ENCODE data around the gene IFNL2. TPM values are rescaled to one million over a fixed set of nuclear protein-coding genes. Genes with fewer than 3 reads are reported as not detected.
A peak's percentile ranks its signal among the peaks of the same experiment; 100 is the strongest.

IFNL2 gene
- total RNA-seq, 1 donor from 2014 or later: not detected

GRCh38 chr19:39277598-39277997 is 9.4 kb downstream of the IFNL2 start:
- intact Hi-C loops (cut with micrococcal nuclease): no loop called here
- ATAC-seq (no peak), DNase-seq (no peak)

GRCh38 chr19:39282021-39282420 is 13.8 kb downstream of the IFNL2 start:
- ATAC-seq (no peak), DNase-seq (no peak)
- intact Hi-C loops (cut with micrococcal nuclease): no loop called here

GRCh38 chr19:39284032-39284431 is 15.8 kb downstream of the IFNL2 start:
- DNase-seq (no peak), ATAC-seq (no peak)
- intact Hi-C loops (cut with micrococcal nuclease): no loop called here

- intact Hi-C loops (cut with micrococcal nuclease): no loop called here
- DNase-seq: no peak
- no peak for ATAC-seq
Observed at GRCh38 chr19:39293394-39293793, 25.2 kb downstream of the IFNL2 start.

- ATAC-seq: no peak
- no peak for DNase-seq
- intact Hi-C loops (cut with micrococcal nuclease): no loop called here
Observed at GRCh38 chr19:39296055-39296645, 28.0 kb downstream of the IFNL2 start, which contains the start of gene IFNL1. Gene IFNL1, plus strand, starts transcription at chr19:39296407. Its CDS starts 15 bp downstream, at chr19:39296422.

- DNase-seq (no peak), ATAC-seq (no peak)
- intact Hi-C loops (cut with micrococcal nuclease): no loop called here
Observed at GRCh38 chr19:39296906-39297305, 28.7 kb downstream of the IFNL2 start.

GRCh38 chr19:39297931-39298634 is 29.9 kb downstream of the IFNL2 start:
- intact Hi-C loops (cut with micrococcal nuclease): no loop called here
- no peak for DNase-seq

GRCh38 chr19:39299404-39299803 is 31.2 kb downstream of the IFNL2 start:
- intact Hi-C loops (cut with micrococcal nuclease): no loop called here
- DNase-seq (no peak), ATAC-seq (no peak)

More at GRCh38 chr19:39297931-39298634, 29.9 kb downstream of the IFNL2 start:
- peak; percentile 31 for ATAC-seq

GRCh38 chr19:39299832-39300231 is 31.6 kb downstream of the IFNL2 start:
- ATAC-seq: no peak
- intact Hi-C loops (cut with micrococcal nuclease): no loop called here
- DNase-seq: no peak

GRCh38 chr19:39301021-39301420 is 32.8 kb downstream of the IFNL2 start:
- intact Hi-C loops (cut with micrococcal nuclease): no loop called here
- ATAC-seq: no peak
- no peak for DNase-seq

- intact Hi-C loops (cut with micrococcal nuclease): no loop called here
- ATAC-seq: no peak
- no peak for DNase-seq
Observed at GRCh38 chr19:39301562-39301961, 33.4 kb downstream of the IFNL2 start.

GRCh38 chr19:39303373-39304184 is 35.4 kb downstream of the IFNL2 start:
- ATAC-seq (no peak), DNase-seq (no peak)
- intact Hi-C loops (cut with micrococcal nuclease): no loop called here

- ATAC-seq (no peak), DNase-seq (no peak)
- intact Hi-C loops (cut with micrococcal nuclease): no loop called here
Observed at GRCh38 chr19:39304185-39304513, 36.0 kb downstream of the IFNL2 start.

GRCh38 chr19:39304701-39305571 is 36.7 kb downstream of the IFNL2 start:
- ATAC-seq (no peak), DNase-seq (no peak)
- intact Hi-C loops (cut with micrococcal nuclease): no loop called here

- DNase-seq: no peak
- intact Hi-C loops (cut with micrococcal nuclease): no loop called here
- no peak for ATAC-seq
Observed at GRCh38 chr19:39306075-39306474, 37.9 kb downstream of the IFNL2 start.

- DNase-seq: peak; percentile 45
- intact Hi-C loops (cut with micrococcal nuclease): no loop called here
- ATAC-seq: peak; percentile 70
Observed at GRCh38 chr19:39307046-39307821, 39.0 kb downstream of the IFNL2 start.

- intact Hi-C loops (cut with micrococcal nuclease): no loop called here
- ATAC-seq (no peak), DNase-seq (no peak)
Observed at GRCh38 chr19:39307822-39308530, 39.8 kb downstream of the IFNL2 start.
